ENCODE data around the gene POLDIP2. TPM values are rescaled to one million over a fixed set of nuclear protein-coding genes. Genes with fewer than 3 reads are reported as not detected.

Gene POLDIP2
- total RNA-seq, 2 donors from 2014 or later, result 69.0 to 72.1 TPM

DNA sequence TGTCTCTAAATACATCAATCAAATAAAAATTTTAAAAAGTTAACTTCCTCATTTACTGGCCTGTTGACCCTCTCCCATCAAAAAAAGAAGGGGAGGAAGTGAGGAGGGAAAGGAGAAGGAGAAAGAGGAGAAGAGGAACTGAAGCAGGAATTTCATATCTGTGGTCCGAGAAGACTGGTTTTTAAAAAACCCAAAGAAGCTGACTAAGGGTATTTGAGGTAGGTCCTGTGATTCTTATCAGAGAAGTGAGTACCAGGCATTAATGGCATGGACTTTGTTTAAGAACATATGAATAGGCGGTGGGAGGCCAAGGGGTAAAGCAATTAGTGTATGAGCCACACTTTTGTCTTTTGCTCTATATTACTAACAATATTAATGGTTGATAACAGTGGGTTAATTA, 46.7 kb upstream of the POLDIP2 start:
- no peak overlapping the region for H3K9ac ChIP-seq (ENCODE audit: extremely low read depth, low read length, poor library complexity, severe bottlenecking)
- Mint-ChIP-seq H3K4me3 (no peak overlapping the region), H3K36me3 (ENCODE audit: low read depth) (no peaks in the 10 kb centered on the region), H3K27me3 (ENCODE audit: insufficient read depth) (peaks cover 9% of the 10 kb centered on the region), H3K4me1 (peaks cover 48% of the 10 kb centered on the region), H3K9me3 (no peaks in the 10 kb centered on the region), H3K27ac (no peak overlapping the region)
- no peak for DNase-seq
- 94 to 97% methylated on average over 2 of the region's 2 CpGs for WGBS, 2 experiments (ENCODE audit: insufficient coverage in 1 of 2, insufficient read length in 1 of 2)
- H3K27me3 ChIP-seq (ENCODE audit: control insufficient read depth, insufficient read depth, low read length, poor library complexity, severe bottlenecking), result no peaks in the 10 kb centered on the region
- peaks cover 15% of the 10 kb centered on the region for H3K4me1 ChIP-seq (ENCODE audit: control insufficient read depth, insufficient read depth, low read length)
- H3K36me3 ChIP-seq (ENCODE audit: control insufficient read depth, insufficient read depth, low read length), result no peaks in the 10 kb centered on the region
- no peaks in the 10 kb centered on the region for H3K9me3 ChIP-seq (ENCODE audit: control insufficient read depth, low read length)
- TF ChIP-seq, protein P1, sequence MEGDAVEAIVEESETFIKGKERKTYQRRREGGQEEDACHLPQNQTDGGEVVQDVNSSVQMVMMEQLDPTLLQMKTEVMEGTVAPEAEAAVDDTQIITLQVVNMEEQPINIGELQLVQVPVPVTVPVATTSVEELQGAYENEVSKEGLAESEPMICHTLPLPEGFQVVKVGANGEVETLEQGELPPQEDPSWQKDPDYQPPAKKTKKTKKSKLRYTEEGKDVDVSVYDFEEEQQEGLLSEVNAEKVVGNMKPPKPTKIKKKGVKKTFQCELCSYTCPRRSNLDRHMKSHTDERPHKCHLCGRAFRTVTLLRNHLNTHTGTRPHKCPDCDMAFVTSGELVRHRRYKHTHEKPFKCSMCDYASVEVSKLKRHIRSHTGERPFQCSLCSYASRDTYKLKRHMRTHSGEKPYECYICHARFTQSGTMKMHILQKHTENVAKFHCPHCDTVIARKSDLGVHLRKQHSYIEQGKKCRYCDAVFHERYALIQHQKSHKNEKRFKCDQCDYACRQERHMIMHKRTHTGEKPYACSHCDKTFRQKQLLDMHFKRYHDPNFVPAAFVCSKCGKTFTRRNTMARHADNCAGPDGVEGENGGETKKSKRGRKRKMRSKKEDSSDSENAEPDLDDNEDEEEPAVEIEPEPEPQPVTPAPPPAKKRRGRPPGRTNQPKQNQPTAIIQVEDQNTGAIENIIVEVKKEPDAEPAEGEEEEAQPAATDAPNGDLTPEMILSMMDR (conservative IDR thresholded peaks at IDR 0.05), result no peak
- no peak overlapping the region for H3K4me3 ChIP-seq (ENCODE audit: low read length)
- H3K27ac ChIP-seq (ENCODE audit: low read depth, low read length), result no peak overlapping the region

DNA sequence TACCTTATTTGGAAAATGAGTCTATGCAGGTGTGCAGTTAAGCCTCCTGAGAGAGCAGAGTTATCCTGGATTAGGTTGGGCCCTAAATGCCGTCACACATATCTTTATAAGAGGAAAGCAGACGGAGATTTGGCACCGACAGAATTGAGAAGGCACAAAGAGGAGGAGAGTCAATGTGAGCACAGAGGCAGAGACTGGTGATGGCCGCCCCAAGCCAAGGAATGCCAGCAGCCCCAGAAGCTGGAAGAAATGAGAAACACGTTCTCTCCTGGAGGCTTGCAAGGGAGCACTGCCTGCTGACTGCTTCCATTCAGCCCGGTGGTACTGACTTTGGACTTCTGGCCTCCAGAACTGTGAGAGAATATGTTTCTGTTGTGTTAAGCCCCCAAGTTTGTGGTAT, 45.5 kb upstream of the POLDIP2 start:
- Mint-ChIP-seq H3K27ac (no peak overlapping the region), H3K36me3 (ENCODE audit: low read depth) (peaks cover 6% of the 10 kb centered on the region), H3K4me1 (peaks cover 38% of the 10 kb centered on the region), H3K4me3 (no peak overlapping the region), H3K9me3 (no peaks in the 10 kb centered on the region), H3K27me3 (ENCODE audit: insufficient read depth) (peaks cover 9% of the 10 kb centered on the region)
- Histone ChIP-seq H3K36me3 (ENCODE audit: control insufficient read depth, insufficient read depth, low read length) (no peaks in the 10 kb centered on the region), H3K4me1 (ENCODE audit: control insufficient read depth, insufficient read depth, low read length) (peaks cover 11% of the 10 kb centered on the region), H3K9me3 (ENCODE audit: control insufficient read depth, low read length) (no peaks in the 10 kb centered on the region), H3K27me3 (ENCODE audit: control insufficient read depth, insufficient read depth, low read length, poor library complexity, severe bottlenecking) (no peaks in the 10 kb centered on the region), H3K27ac (ENCODE audit: low read depth, low read length) (no peak overlapping the region), H3K9ac (ENCODE audit: extremely low read depth, low read length, poor library complexity, severe bottlenecking) (no peak overlapping the region), H3K4me3 (ENCODE audit: low read length) (no peak overlapping the region)
- TF ChIP-seq, protein P1 (conservative IDR thresholded peaks at IDR 0.05), result no peak
- peak; percentile 63 for DNase-seq
- 85 to 95% methylated on average over 4 to 6 of the region's 6 CpGs for WGBS, 2 experiments (ENCODE audit: insufficient coverage in 1 of 2, insufficient read length in 1 of 2)

DNA sequence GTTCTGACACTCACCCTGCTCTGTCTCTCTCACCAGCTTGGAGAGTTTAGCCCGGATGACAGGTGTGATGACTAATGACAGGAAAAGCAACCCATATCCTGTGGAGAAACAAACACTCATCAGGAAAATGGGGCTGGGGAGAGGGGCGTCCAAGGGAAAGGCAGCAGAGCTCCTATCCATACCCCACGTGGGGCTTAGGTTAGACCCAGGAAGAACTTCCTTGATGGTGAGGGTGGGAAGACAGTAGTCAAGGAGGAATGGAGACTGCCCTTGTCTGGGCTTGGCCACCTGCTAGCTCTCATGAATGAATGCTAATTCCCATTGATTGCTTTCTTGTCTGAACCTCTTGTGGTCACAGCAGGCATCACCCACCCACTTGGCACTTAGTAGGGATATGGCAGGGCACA, 44.9 kb upstream of the POLDIP2 start:
- peaks cover 6% of the 10 kb centered on the region for H3K36me3 Mint-ChIP-seq (ENCODE audit: low read depth)
- peak; percentile 92 for DNase-seq
- H3K9me3 Mint-ChIP-seq, result no peaks in the 10 kb centered on the region
- Histone ChIP-seq H3K9ac (ENCODE audit: extremely low read depth, low read length, poor library complexity, severe bottlenecking) (no peak overlapping the region), H3K4me3 (ENCODE audit: low read length) (no peak overlapping the region), H3K27ac (ENCODE audit: low read depth, low read length) (no peak overlapping the region), H3K9me3 (ENCODE audit: control insufficient read depth, low read length) (no peaks in the 10 kb centered on the region), H3K27me3 (ENCODE audit: control insufficient read depth, insufficient read depth, low read length, poor library complexity, severe bottlenecking) (no peaks in the 10 kb centered on the region), H3K4me1 (ENCODE audit: control insufficient read depth, insufficient read depth, low read length) (peaks cover 9% of the 10 kb centered on the region), H3K36me3 (ENCODE audit: control insufficient read depth, insufficient read depth, low read length) (no peaks in the 10 kb centered on the region)
- no peak overlapping the region for H3K4me3 Mint-ChIP-seq
- H3K27me3 Mint-ChIP-seq (ENCODE audit: insufficient read depth), result peaks cover 9% of the 10 kb centered on the region
- H3K27ac Mint-ChIP-seq, result no peak overlapping the region
- TF ChIP-seq, protein P1 (conservative IDR thresholded peaks at IDR 0.05), result peak; percentile 21
- WGBS, 2 experiments (ENCODE audit: insufficient coverage in 1 of 2, insufficient read length in 1 of 2), result 46 to 50% methylated on average over 2 to 3 of the region's 3 CpGs
- H3K4me1 Mint-ChIP-seq, result peaks cover 32% of the 10 kb centered on the region
